22Rv1 (cell line): ENCODE measurements around the gene LTA4H.

Experiments
- H3K27ac ChIP-seq: fragments of 450-650 bp; 2 replicates; pipeline ENCODE4 v1.5.1; 2017
- ZFX ChIP-seq: fragments of 450-650 bp; IDR thresholded peaks from 2 replicates; pipeline ENCODE4 v1.6.1; 2017; ENCODE audit warnings: antibody characterized with exemption, borderline replicate concordance
- TF ChIP-seq, protein P1 (sequence below): fragments of 450-650 bp; IDR thresholded peaks from 2 replicates; pipeline ENCODE4 v1.5.1; 2017; ENCODE audit warnings: mild to moderate bottlenecking

The LTA4H gene

GRCh38 chr12:95953000-95953399 lies 82.4 kb downstream of the LTA4H start:
- no peak overlapping the region for H3K27ac ChIP-seq
- TF ChIP-seq, protein P1, sequence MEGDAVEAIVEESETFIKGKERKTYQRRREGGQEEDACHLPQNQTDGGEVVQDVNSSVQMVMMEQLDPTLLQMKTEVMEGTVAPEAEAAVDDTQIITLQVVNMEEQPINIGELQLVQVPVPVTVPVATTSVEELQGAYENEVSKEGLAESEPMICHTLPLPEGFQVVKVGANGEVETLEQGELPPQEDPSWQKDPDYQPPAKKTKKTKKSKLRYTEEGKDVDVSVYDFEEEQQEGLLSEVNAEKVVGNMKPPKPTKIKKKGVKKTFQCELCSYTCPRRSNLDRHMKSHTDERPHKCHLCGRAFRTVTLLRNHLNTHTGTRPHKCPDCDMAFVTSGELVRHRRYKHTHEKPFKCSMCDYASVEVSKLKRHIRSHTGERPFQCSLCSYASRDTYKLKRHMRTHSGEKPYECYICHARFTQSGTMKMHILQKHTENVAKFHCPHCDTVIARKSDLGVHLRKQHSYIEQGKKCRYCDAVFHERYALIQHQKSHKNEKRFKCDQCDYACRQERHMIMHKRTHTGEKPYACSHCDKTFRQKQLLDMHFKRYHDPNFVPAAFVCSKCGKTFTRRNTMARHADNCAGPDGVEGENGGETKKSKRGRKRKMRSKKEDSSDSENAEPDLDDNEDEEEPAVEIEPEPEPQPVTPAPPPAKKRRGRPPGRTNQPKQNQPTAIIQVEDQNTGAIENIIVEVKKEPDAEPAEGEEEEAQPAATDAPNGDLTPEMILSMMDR: no peak
- no peak for TF ChIP-seq ZFX

DNA sequence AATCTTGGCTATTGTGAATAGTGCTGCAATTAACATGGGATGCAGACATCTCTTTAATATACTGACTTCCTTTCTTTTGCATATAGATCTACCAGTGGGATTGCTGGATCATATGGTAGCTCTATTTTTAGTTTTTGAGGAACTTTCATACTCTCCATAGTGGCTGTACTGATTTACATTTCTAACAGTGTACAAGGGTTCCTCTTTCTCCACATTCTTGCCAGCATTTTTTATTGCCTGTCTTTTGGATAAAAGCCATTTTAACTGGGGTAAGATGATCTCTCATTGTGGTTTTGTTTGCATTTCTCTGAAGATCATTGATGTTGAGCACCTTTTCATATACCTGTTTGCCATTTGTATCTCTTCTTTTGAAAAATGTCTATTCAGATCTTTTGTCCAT lies 83.9 kb downstream of the LTA4H start:
- H3K27ac ChIP-seq: no peak overlapping the region
- TF ChIP-seq, protein P1: no peak
- TF ChIP-seq ZFX: no peak
